Stimulated activated naive CD8-positive, alpha-beta T cell treated with anti-CD3 and anti-CD28 coated beads, Interleukin-15, amount 100 ng/mL, for 72 hours (primary cell): ENCODE measurements around the gene SCGB3A1.

ENCODE experiments used
- ATAC-seq: fragments of 150-1000 bp; cut with Tn5 transposase; 2 replicates; pipeline ENCODE4 v1.10.0; 2021; ENCODE audit warnings: mild to moderate bottlenecking, moderate library complexity
- DNase-seq, 2 donors: peaks; one replicate each; pipeline ENCODE4 v3.0.0; 2021 to 2022
- H3K27ac Mint-ChIP-seq, 2 donors: one replicate each; pipeline ENCODE4 v1.8.0; 2022; ENCODE audit warnings: mild to moderate bottlenecking in 2 of 2, mixed read lengths in 2 of 2, moderate library complexity in 2 of 2
- H3K27me3 Mint-ChIP-seq: one replicate; pipeline ENCODE4 v1.8.0; 2022; ENCODE audit warnings: mixed read lengths
- H3K4me1 Mint-ChIP-seq: one replicate; pipeline ENCODE4 v1.8.0; 2022; ENCODE audit warnings: mild to moderate bottlenecking, mixed read lengths
- H3K4me3 Mint-ChIP-seq, 2 donors: one replicate each; pipeline ENCODE4 v1.8.0; 2022; ENCODE audit warnings: mild to moderate bottlenecking in 2 of 2, mixed read lengths in 2 of 2, moderate library complexity in 1 of 2
- H3K9me3 Mint-ChIP-seq, 2 donors: one replicate each; pipeline ENCODE4 v1.8.0; 2022; ENCODE audit warnings: mixed read lengths in 2 of 2

The SCGB3A1 gene

DNA sequence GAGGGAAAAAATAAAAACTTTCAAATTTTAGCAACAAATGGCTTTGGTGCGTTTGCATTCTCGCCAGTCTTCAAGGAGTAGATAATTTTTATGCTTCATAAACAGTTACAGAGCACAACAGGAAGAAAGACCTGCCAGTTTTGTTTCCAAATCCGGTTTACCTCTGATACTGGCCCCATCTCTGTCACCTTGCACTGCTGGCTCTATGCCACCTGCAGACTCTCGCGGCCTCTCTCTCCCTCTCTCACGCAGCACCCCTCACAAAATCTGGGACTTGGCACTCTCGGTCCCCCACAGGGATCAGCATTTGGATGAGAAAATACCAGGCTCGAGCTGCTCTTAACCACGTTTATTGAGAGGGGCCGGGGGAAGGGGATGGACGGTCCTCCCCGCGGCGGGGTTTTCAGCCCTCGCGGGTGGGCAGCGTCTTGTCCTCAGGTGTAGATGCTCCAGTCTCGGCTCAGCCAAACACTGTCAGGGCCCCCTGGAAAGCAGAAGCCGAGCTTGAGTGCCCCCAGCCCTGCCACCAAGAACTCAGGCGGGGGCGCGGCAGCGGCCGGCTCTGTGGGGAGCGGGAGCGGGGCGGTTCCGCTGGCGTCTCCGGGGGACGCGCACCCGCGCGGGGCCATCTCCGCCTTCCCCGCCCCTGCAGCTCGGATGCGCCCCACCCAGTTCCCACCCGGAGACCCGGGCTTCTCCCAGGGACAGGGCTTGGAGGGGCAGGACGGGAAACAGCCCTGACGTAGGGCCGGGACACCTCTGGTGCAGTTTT is 1.3 kb downstream of the SCGB3A1 start:
- peaks cover 75% of the 10 kb centered on the region for H3K27me3 Mint-ChIP-seq
- ATAC-seq (peak; percentile 50), DNase-seq (no peak)
- peaks cover 11% of the 10 kb centered on the region for H3K4me1 Mint-ChIP-seq
- peak overlapping the region; percentile 29 to 68 for H3K4me3 Mint-ChIP-seq
- no peaks in the 10 kb centered on the region for H3K9me3 Mint-ChIP-seq
- no peak overlapping the region for H3K27ac Mint-ChIP-seq

DNA sequence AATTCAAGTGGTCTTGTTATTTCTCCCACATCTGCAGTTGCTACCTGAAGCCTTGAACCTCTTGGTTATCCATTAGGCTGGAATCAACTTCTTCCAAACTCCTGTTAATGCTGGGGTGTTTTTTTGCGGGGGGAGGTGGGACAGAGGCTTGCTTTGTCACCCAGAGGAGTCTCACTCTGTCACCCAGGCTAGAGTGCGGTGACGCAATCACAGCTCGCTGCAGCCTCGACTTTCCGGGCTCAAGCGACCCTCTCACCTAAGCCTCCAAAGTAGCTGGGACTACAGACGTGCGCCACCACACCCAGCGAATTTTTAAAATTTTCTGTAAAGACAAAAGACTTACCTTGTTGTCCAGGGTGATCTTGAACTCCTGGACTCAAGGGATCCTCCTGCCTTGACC is 4.4 kb downstream of the SCGB3A1 start:
- DNase-seq (no peak), ATAC-seq (no peak)
- Mint-ChIP-seq H3K4me3 (no peak overlapping the region), H3K9me3 (no peaks in the 10 kb centered on the region), H3K27ac (no peak overlapping the region), H3K27me3 (peaks cover 67% of the 10 kb centered on the region), H3K4me1 (peaks cover 8% of the 10 kb centered on the region)

DNA sequence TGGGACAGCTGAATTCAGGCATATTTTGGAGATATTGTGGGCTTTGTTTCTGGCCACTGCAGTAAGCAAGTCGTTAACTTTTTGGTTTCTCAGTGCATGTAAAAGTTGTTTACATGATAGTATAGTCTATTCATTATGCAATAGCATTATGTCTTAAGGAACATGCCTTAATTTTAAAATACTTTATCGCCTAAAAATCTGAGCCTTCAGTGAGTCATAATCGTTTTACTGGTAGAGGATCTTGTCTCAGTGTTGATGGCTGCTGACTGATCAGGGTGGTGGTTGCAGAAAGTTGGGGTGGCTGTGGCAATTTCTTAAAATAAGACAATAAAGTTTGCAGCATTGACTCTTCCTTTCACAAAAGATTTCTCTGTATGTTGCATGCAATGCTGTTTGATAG is 5.1 kb downstream of the SCGB3A1 start:
- DNase-seq (no peak), ATAC-seq (no peak)
- H3K4me1 Mint-ChIP-seq, result peaks cover 8% of the 10 kb centered on the region
- peak overlapping the region in 1 of 2 donors; percentile 13 for H3K27ac Mint-ChIP-seq
- H3K27me3 Mint-ChIP-seq, result peaks cover 65% of the 10 kb centered on the region
- H3K9me3 Mint-ChIP-seq, result no peaks in the 10 kb centered on the region
- H3K4me3 Mint-ChIP-seq, result no peak overlapping the region

DNA sequence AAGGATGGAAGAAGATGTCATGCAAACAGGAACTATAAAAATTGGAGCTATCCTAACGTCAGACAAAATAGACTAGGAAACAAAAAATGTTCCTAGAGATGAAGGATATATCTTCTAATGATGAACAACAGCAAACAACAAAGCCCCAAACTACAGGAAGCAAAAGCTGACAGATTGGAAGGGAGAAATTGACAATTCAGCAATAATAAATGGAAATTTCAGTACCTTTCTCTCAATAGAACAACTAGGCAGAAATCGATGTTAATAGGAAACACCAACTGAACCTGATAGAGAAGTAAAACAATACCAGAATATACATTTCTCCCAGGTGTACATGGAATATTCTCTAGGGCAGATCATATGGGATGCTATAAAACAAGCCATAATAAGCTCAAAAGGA is 7.6 kb downstream of the SCGB3A1 start:
- DNase-seq (no peak), ATAC-seq (no peak)
- no peak overlapping the region for H3K27ac Mint-ChIP-seq
- no peaks in the 10 kb centered on the region for H3K9me3 Mint-ChIP-seq
- H3K4me3 Mint-ChIP-seq, result no peak overlapping the region
- H3K27me3 Mint-ChIP-seq, result peaks cover 45% of the 10 kb centered on the region
- no peaks in the 10 kb centered on the region for H3K4me1 Mint-ChIP-seq

DNA sequence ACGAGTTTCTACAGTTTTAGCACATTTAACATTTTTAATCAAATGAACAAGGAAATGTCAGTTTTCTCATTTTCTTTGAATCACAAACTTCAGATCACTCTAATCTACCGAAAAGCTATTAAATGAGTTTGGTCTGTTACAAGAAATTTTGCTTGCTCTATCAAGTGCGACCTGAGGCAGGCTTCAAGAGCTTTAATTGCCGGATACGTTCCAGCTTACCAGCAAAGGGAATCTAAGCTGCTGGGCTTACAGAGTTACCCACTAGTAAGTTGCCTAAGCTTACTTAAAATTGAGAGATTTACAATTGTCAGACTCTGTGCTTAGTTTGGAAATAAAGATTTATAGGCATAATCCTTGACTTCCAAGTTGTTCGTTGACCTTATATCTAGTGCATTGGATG is 10.6 kb downstream of the SCGB3A1 start:
- Mint-ChIP-seq H3K4me1 (peaks cover 5% of the 10 kb centered on the region), H3K27me3 (peaks cover 25% of the 10 kb centered on the region), H3K9me3 (no peaks in the 10 kb centered on the region), H3K4me3 (no peak overlapping the region), H3K27ac (no peak overlapping the region)
- DNase-seq (no peak), ATAC-seq (no peak)

DNA sequence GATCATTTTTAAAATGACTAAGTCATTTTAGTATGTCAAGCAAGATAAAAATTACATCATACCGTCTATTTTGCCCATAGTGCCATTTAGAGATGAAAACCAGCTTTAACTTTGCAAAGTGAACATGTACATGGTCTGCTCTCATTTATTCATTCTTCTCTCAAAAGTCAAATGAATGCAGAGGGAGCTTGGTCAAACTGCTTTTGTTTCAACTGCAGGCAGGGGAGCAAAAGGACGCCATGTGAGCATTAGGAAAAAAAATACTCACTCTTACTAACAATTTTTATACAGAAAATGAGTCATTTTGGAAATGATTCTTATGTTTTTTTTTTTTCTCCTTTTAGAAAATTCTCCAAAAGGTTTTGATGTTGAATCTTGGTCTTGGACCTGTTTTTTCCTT is 15.7 kb downstream of the SCGB3A1 start:
- Mint-ChIP-seq H3K4me3 (no peak overlapping the region), H3K27me3 (no peaks in the 10 kb centered on the region), H3K9me3 (no peaks in the 10 kb centered on the region), H3K4me1 (peaks cover 12% of the 10 kb centered on the region), H3K27ac (no peak overlapping the region)
- no peak for DNase-seq
- ATAC-seq, result no peak

DNA sequence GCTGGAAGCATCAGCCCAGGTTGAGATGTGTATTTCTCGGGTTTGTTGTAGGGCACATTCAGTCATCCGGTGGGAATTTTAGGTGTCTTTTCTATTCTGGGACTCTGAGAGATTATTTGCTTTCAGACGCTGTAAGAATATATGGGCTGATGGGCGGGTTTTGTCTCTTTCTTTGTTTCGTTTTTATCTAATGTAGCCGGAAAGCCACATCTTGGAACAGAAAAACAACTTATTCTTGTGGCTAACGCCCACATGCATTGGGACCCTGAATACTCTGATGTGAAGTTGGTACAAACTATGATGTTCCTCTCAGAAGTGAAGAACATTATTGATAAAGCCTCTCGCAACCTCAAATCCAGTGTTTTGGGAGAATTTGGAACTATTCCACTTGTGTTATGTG is 22.4 kb downstream of the SCGB3A1 start:
- H3K27me3 Mint-ChIP-seq, result no peaks in the 10 kb centered on the region
- H3K9me3 Mint-ChIP-seq, result no peaks in the 10 kb centered on the region
- H3K4me1 Mint-ChIP-seq, result peaks cover 35% of the 10 kb centered on the region
- peak; percentile 63 for ATAC-seq
- H3K27ac Mint-ChIP-seq, result no peak overlapping the region
- DNase-seq, result no peak
- peak overlapping the region; percentile 37 to 45 for H3K4me3 Mint-ChIP-seq

DNA sequence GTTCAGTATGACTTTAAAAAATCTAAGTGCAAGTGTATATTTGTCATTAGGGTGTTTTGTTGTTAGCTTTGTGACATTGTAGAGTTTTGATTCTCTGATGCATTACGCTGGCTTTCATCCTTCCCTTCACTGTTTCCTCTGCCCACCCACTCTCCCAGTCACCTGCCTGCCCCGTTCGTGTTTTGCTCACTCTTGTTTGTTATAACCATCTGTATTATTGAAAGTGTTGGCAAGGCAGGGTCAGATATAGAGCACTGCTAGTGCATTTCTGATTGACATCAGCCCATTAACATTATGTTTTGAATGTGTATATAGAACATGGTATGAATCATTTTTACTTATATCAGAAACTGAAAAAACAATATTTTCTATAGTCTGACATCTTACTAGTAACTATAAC is 27.3 kb downstream of the SCGB3A1 start:
- Mint-ChIP-seq H3K9me3 (peaks cover 0 to 4% of the 10 kb centered on the region in 2 donors), H3K4me1 (peaks cover 66% of the 10 kb centered on the region), H3K27me3 (no peaks in the 10 kb centered on the region), H3K27ac (no peak overlapping the region), H3K4me3 (peak overlapping the region; percentile 11 to 14)
- DNase-seq, result no peak
- ATAC-seq, result peak; percentile 35

DNA sequence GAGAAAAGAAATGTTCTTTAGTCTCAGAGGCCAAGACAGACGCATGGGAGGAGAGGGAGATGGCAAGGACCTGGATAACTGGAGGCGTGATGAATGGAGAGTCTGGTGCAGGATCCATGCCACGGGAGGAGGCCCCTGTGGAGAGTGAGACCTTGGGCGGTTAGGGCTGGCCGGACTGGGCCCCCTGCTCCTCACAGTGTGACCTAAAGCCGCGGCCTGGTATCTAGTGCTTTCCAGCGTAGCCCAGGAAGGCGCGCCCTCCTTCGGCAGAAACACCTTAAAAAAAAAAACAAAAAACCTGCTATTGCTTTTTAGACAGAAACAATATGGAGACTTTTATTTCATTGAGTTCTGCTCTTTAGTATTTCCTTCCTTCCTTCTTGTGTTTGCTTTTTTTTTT is 33.1 kb downstream of the SCGB3A1 start:
- DNase-seq (no peak), ATAC-seq (no peak)
- Mint-ChIP-seq H3K4me1 (peaks cover 40% of the 10 kb centered on the region), H3K27me3 (no peaks in the 10 kb centered on the region), H3K4me3 (no peak overlapping the region), H3K9me3 (peaks cover 0 to 4% of the 10 kb centered on the region in 2 donors), H3K27ac (peak overlapping the region in 1 of 2 donors; percentile 20)

DNA sequence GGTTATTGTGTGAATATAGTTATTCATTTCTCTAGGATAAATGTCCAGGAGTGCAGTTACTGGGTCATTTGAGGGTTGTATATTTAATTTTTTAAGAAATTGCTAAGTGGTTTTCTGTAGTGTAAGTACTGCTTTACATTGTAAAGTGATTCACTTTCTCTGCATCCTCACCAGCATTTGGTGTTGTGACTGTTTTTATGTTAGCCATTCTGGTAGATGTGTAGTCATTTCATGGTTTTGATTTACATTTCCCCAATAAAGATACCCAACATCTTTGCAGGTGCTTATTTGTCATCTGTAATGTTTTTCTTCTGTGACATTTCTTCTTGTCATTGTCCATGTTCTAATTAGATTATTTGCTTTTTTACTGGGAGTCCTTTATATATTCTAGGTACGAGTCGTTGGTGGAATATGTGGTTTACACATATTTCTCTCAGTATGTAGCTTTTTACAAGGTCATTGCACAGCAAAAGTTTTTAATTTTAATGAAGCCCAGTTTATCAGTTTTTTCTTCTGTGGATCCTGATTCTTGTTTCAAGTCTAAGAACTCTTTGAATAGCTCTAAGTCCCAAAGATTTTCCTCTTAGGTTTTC is 34.0 kb downstream of the SCGB3A1 start:
- peak; percentile 75 for ATAC-seq
- Mint-ChIP-seq H3K27ac (peak overlapping the region in 1 of 2 donors; percentile 24), H3K27me3 (no peaks in the 10 kb centered on the region), H3K4me3 (no peak overlapping the region), H3K9me3 (peaks cover 0 to 4% of the 10 kb centered on the region in 2 donors), H3K4me1 (peaks cover 31% of the 10 kb centered on the region)
- no peak for DNase-seq

DNA sequence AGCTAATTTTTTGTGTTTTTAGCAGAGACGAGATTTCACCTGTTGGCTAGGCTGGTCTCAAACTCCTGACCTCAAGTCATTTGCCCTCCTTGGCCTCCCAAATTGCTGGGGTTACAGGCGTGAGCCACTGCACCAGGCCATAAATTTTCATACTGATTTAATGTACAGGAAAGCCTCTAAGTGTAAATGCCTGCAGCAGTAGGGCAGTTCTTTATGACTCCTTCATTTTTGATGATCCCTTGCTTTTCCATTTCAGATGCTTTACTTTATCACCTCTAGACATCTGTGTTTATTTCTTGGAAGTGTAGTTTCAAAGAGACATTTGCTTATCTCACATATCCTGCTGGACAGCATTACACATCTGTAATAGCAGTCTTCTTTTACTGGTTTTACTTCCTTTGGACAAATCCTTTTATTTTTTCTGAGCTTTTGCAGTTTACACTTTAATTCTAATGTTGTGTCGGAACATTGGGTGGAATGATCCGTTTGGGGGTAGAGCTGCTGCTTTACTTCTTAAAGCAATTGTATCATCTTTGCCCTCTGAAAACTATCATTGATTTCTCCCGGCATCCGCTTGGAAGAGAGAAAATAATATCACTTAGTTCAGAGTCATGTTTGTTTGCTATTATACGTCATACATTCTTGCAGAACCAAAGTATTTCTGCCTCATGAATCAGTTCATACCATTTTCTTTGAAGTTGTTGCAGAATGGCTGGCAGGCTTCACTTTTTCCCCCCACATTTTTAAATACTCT is 36.0 kb downstream of the SCGB3A1 start:
- Mint-ChIP-seq H3K4me1 (peaks cover 11% of the 10 kb centered on the region), H3K4me3 (no peak overlapping the region), H3K27me3 (no peaks in the 10 kb centered on the region), H3K9me3 (peaks cover 0 to 2% of the 10 kb centered on the region in 2 donors), H3K27ac (no peak overlapping the region)
- DNase-seq (no peak), ATAC-seq (no peak)

DNA sequence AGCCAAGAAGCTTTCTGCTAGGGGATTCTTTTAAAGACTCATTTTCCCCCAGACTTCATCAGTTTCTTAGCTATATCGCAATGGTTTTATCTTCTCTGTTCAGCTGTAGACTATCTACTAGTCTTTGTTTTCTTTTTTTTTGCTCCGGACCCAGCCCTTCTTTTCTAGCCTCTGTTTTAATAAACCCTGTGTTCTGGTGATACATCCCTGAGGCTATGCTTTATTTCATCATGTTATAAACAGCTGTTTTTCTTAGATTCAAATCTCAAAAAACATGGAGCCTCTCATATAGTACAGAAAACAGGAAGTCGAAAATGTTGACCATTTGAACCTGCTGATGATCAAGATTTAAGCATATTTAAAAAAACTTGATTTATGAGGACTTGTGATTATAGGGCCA is 37.8 kb downstream of the SCGB3A1 start:
- no peak overlapping the region for H3K27ac Mint-ChIP-seq
- no peak for ATAC-seq
- no peaks in the 10 kb centered on the region for H3K27me3 Mint-ChIP-seq
- DNase-seq, result no peak
- peaks cover 14% of the 10 kb centered on the region for H3K4me1 Mint-ChIP-seq
- no peak overlapping the region for H3K4me3 Mint-ChIP-seq
- no peaks in the 10 kb centered on the region for H3K9me3 Mint-ChIP-seq

DNA sequence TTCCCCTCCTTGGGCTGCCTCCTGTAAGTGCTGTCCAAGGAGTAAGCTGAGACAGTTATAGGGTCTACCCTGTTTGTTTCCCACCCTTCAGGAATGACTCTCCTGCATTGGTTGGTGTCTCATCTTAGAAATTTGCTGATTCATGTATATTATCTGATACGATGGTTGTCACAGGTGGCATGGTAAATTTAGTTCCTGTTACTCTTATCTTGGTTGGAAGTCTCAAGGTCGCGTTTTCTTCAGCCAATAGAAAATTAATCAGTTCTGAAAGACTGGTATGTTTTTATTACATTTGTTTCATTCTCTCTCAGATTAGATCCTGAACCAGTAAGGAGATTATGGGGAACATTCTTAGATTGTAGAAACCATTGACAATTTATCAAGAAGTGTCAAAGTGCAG is 42.7 kb downstream of the SCGB3A1 start:
- H3K27ac Mint-ChIP-seq, result peak overlapping the region in 1 of 2 donors; percentile 91
- H3K4me3 Mint-ChIP-seq, result no peak overlapping the region
- H3K4me1 Mint-ChIP-seq, result peaks cover 8% of the 10 kb centered on the region
- H3K9me3 Mint-ChIP-seq, result no peaks in the 10 kb centered on the region
- no peak for ATAC-seq
- DNase-seq, result no peak
- no peaks in the 10 kb centered on the region for H3K27me3 Mint-ChIP-seq

DNA sequence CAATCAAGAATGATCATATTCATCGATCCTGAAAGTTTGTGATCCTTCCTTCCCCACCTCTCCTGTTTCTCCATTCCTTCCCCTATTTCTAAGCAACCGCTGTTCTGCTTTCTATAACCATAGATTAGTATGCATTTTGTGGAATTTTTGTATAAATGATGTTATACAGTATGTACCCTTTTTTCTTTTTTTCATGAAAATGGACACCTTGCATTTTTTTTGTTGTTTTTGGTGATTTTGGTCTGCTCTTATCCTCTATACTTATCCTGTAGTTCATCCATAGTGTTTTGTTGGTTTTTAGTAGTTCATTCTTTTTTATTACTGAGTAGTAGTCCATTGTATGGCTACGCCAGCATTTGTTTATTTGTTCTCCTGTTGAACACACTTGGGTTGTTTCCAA is 46.1 kb downstream of the SCGB3A1 start:
- no peak overlapping the region for H3K27ac Mint-ChIP-seq
- ATAC-seq, result no peak
- DNase-seq, result no peak
- H3K4me3 Mint-ChIP-seq, result no peak overlapping the region
- H3K4me1 Mint-ChIP-seq, result peaks cover 14% of the 10 kb centered on the region
- H3K27me3 Mint-ChIP-seq, result no peaks in the 10 kb centered on the region
- H3K9me3 Mint-ChIP-seq, result no peaks in the 10 kb centered on the region

DNA sequence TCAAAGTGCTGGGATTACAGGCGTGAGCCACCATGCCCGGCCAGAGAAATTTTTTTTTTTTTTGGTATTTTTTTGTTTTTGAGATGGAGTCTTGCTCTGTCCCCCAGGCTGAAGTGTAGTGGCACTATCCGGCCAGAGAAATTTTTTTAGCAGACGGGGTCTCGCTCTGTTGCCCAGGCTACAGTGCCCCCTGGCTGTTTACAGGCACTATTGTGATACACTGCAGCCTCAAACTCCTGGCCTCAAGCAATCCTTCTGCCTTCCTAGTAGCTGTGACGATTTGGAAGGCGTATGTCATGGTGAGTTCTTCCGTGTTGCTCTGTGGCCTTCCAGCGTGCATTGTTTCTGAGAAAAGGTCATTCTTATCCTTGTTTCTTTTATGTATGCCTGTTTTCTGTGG is 49.6 kb downstream of the SCGB3A1 start:
- H3K4me1 Mint-ChIP-seq, result peaks cover 19% of the 10 kb centered on the region

More for the DNA sequence above, 49.6 kb downstream of the SCGB3A1 start:
- DNase-seq (no peak), ATAC-seq (no peak)
- Mint-ChIP-seq H3K9me3 (no peaks in the 10 kb centered on the region), H3K27me3 (no peaks in the 10 kb centered on the region), H3K4me3 (no peak overlapping the region), H3K27ac (no peak overlapping the region)
